Measurements from ENCODE around the gene TMEM256.

TMEM256 gene

GRCh38 chr17:7426896-7427489 is 23.1 kb upstream of the TMEM256 start:
- Histone ChIP-seq H3K4me3 (replicated peaks; ENCODE audit: low read depth, low read length) (no peak overlapping the region), H3K36me3 (ENCODE audit: control insufficient read depth, insufficient read depth, low read length) (no peaks in the 10 kb centered on the region), H3K27me3 (replicated peaks; ENCODE audit: control insufficient read depth, insufficient read depth, low read length) (no peaks in the 10 kb centered on the region)
- no peak for TF ChIP-seq CTCF (IDR thresholded peaks at IDR 0.05; ENCODE audit: insufficient read depth, low read length, poor library complexity, severe bottlenecking)
- DNase-seq (ENCODE audit: extremely low read depth, insufficient read length), result no peak

GRCh38 chr17:7426203-7426863 is 22.4 kb upstream of the TMEM256 start:
- TF ChIP-seq CTCF (IDR thresholded peaks at IDR 0.05; ENCODE audit: insufficient read depth, low read length, poor library complexity, severe bottlenecking), result no peak
- H3K27me3 ChIP-seq (replicated peaks; ENCODE audit: control insufficient read depth, insufficient read depth, low read length), result no peaks in the 10 kb centered on the region
- no peak overlapping the region for H3K4me3 ChIP-seq (replicated peaks; ENCODE audit: low read depth, low read length)
- DNase-seq (ENCODE audit: extremely low read depth, insufficient read length), result no peak
- H3K36me3 ChIP-seq (ENCODE audit: control insufficient read depth, insufficient read depth, low read length), result no peaks in the 10 kb centered on the region

GRCh38 chr17:7425756-7426155 is 21.9 kb upstream of the TMEM256 start:
- Histone ChIP-seq H3K4me3 (replicated peaks; ENCODE audit: low read depth, low read length) (no peak overlapping the region), H3K27me3 (replicated peaks; ENCODE audit: control insufficient read depth, insufficient read depth, low read length) (no peaks in the 10 kb centered on the region), H3K36me3 (ENCODE audit: control insufficient read depth, insufficient read depth, low read length) (no peaks in the 10 kb centered on the region)
- no peak for TF ChIP-seq CTCF (IDR thresholded peaks at IDR 0.05; ENCODE audit: insufficient read depth, low read length, poor library complexity, severe bottlenecking)
- no peak for DNase-seq (ENCODE audit: extremely low read depth, insufficient read length)

GRCh38 chr17:7425316-7425715 is 21.4 kb upstream of the TMEM256 start, which contains the start of gene SPEM2:
Gene SPEM2, plus strand, starts transcription at chr17:7425616. Its CDS starts 73 bp downstream, at chr17:7425689.
- Histone ChIP-seq H3K27me3 (replicated peaks; ENCODE audit: control insufficient read depth, insufficient read depth, low read length) (no peaks in the 10 kb centered on the region), H3K36me3 (ENCODE audit: control insufficient read depth, insufficient read depth, low read length) (no peaks in the 10 kb centered on the region), H3K4me3 (replicated peaks; ENCODE audit: low read depth, low read length) (no peak within 1 kb of the TSS)
- no peak for TF ChIP-seq CTCF (IDR thresholded peaks at IDR 0.05; ENCODE audit: insufficient read depth, low read length, poor library complexity, severe bottlenecking)
- no peak for DNase-seq (ENCODE audit: extremely low read depth, insufficient read length)

- no peaks in the 10 kb centered on the region; the same call in 1 of the 2 replicates for H3K27me3 ChIP-seq (replicated peaks; ENCODE audit: control insufficient read depth, insufficient read depth, low read length)
- TF ChIP-seq CTCF (IDR thresholded peaks at IDR 0.05; ENCODE audit: insufficient read depth, low read length, poor library complexity, severe bottlenecking), result no peak
- no peaks in the 10 kb centered on the region for H3K36me3 ChIP-seq (ENCODE audit: control insufficient read depth, insufficient read depth, low read length)
- no peak for DNase-seq (ENCODE audit: extremely low read depth, insufficient read length)
- H3K4me3 ChIP-seq (replicated peaks; ENCODE audit: low read depth, low read length), result no peak overlapping the region
Observed at GRCh38 chr17:7423679-7424078, 19.8 kb upstream of the TMEM256 start.

Measured in GM06990 (cell line).